ENCODE data around the gene THADA. TPM values are rescaled to one million over a fixed set of nuclear protein-coding genes. Genes with fewer than 3 reads are reported as not detected.

Gene THADA
- total RNA-seq, 1 donor from 2014 or later, result 33.8 TPM

GRCh38 chr2:43370146-43370545 lies 225.7 kb downstream of the THADA start:
- Mint-ChIP-seq H3K4me3 (no peak overlapping the region), H3K27ac (ENCODE audit: unreplicated experiment) (no peak overlapping the region), H3K9me3 (no peaks in the 10 kb centered on the region), H3K36me3 (ENCODE audit: low read depth) (peaks cover 5% of the 10 kb centered on the region), H3K27me3 (ENCODE audit: low read depth) (no peaks in the 10 kb centered on the region), H3K4me1 (peaks cover 23% of the 10 kb centered on the region)
- TF ChIP-seq, protein P1, sequence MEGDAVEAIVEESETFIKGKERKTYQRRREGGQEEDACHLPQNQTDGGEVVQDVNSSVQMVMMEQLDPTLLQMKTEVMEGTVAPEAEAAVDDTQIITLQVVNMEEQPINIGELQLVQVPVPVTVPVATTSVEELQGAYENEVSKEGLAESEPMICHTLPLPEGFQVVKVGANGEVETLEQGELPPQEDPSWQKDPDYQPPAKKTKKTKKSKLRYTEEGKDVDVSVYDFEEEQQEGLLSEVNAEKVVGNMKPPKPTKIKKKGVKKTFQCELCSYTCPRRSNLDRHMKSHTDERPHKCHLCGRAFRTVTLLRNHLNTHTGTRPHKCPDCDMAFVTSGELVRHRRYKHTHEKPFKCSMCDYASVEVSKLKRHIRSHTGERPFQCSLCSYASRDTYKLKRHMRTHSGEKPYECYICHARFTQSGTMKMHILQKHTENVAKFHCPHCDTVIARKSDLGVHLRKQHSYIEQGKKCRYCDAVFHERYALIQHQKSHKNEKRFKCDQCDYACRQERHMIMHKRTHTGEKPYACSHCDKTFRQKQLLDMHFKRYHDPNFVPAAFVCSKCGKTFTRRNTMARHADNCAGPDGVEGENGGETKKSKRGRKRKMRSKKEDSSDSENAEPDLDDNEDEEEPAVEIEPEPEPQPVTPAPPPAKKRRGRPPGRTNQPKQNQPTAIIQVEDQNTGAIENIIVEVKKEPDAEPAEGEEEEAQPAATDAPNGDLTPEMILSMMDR (conservative IDR thresholded peaks at IDR 0.05), result no peak
- DNase-seq (ENCODE audit: low read depth, low spot score), result no peak

DNA sequence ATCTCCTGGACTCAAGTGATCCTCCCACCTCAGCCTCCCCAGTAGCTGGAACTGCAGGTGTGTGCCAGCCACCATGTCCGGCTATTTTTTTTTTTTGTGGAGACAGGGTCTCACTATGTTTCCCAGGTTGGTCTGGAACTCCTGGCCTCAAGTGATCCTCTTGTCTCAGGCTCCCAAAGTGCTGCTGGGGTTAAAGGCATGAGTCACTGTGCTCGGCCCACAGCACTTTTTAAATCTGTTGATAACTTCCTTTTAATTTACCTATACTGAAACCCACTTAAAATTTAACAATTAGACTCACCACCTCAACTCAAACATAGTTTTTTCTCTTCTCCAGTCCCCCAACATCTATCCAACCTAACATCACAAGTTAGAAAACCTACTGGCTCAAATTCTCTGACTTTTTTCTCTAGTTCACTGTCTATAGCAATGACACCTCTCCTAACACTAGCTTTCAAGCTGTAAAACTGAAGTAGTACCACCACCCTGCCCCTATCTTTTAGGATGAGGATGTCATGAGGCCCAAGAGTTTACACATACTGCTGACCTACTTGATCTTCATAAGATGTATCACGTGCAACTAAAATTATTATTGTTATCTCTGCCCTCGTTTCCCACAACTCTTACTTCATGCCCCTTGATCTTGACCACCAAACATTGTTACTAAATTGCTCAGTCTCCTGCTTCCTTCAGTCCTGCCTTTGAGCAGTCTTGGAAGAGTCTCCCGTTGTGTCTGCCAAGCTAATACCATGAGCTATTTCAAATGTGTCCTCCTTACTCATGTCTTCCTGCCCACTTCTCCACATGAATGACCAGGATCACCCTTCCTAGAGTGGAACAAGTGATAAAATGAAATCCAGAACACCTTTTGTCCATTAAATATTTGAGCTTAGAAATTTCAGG lies 227.1 kb downstream of the THADA start:
- Mint-ChIP-seq H3K27me3 (ENCODE audit: low read depth) (no peaks in the 10 kb centered on the region), H3K9me3 (no peaks in the 10 kb centered on the region), H3K27ac (ENCODE audit: unreplicated experiment) (no peak overlapping the region), H3K4me1 (peaks cover 23% of the 10 kb centered on the region), H3K4me3 (no peak overlapping the region), H3K36me3 (ENCODE audit: low read depth) (peaks cover 5% of the 10 kb centered on the region)
- DNase-seq (ENCODE audit: low read depth, low spot score), result no peak
- TF ChIP-seq, protein P1 (conservative IDR thresholded peaks at IDR 0.05), result no peak

DNA sequence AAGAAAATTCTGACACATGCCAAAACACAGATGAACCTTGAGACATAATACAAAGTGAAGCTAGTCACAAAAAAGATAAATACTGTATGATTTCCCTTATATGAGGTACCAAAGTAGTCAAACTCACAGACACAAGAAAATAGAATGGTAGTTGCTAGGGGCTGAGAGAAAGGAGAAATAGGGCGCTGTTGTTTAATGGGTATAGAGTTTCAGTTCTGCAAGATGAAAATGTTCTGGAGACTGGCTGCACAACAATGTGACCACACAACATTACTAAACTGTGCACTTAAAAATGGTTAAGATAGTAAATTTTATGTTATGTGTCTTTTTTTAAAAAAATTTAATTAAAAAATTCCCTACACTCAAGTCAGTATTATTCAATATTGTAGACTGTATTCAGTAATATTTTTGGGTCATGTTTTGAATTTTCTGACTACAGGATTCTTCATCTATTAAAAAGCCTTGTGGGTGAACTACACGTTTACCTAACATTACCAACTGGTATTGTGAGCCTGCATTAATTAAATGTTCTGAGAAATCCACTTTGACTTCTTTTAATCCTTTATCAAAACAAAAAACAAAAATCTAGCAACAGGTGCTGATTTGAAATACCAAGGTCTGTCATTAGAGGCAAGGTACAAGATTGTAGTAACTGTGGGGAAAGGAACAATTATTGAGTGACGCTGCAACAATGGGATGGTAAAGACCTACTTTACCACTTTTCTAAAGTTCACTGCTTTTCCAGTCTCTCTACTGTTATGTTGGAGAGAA lies 228.6 kb downstream of the THADA start:
- TF ChIP-seq, protein P1 (conservative IDR thresholded peaks at IDR 0.05), result no peak
- peaks cover 5% of the 10 kb centered on the region for H3K36me3 Mint-ChIP-seq (ENCODE audit: low read depth)
- no peak overlapping the region for H3K27ac Mint-ChIP-seq (ENCODE audit: unreplicated experiment)
- DNase-seq (ENCODE audit: low read depth, low spot score), result no peak
- H3K4me1 Mint-ChIP-seq, result peaks cover 22% of the 10 kb centered on the region
- H3K4me3 Mint-ChIP-seq, result no peak overlapping the region
- H3K9me3 Mint-ChIP-seq, result no peaks in the 10 kb centered on the region
- H3K27me3 Mint-ChIP-seq (ENCODE audit: low read depth), result no peaks in the 10 kb centered on the region

DNA sequence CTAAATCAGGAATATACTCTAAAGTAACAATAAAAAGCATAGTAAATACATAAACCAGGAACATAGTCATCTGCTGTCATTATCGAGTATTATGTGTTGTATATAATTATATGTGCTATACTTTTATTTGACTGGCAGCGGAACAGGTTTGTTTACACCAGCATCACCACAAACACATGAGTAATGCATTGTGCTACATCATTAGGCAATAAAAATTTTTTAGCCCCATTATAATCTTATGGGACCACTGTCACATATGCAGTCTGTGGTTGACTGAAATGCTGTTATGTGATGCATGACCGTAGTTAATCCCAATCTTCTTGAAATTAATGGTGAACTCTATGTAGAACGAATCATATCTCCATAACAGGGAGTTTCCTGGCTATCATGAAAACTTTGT lies 232.7 kb downstream of the THADA start:
- H3K4me3 Mint-ChIP-seq, result no peak overlapping the region
- H3K36me3 Mint-ChIP-seq (ENCODE audit: low read depth), result no peaks in the 10 kb centered on the region
- no peaks in the 10 kb centered on the region for H3K27me3 Mint-ChIP-seq (ENCODE audit: low read depth)
- H3K27ac Mint-ChIP-seq (ENCODE audit: unreplicated experiment), result no peak overlapping the region
- DNase-seq (ENCODE audit: low read depth, low spot score), result no peak
- no peaks in the 10 kb centered on the region for H3K9me3 Mint-ChIP-seq
- TF ChIP-seq, protein P1 (conservative IDR thresholded peaks at IDR 0.05), result no peak
- peaks cover 5% of the 10 kb centered on the region for H3K4me1 Mint-ChIP-seq

GRCh38 chr2:43361286-43361685 lies 234.6 kb downstream of the THADA start:
- no peaks in the 10 kb centered on the region for H3K27me3 Mint-ChIP-seq (ENCODE audit: low read depth)
- no peak overlapping the region for H3K27ac Mint-ChIP-seq (ENCODE audit: unreplicated experiment)
- no peaks in the 10 kb centered on the region for H3K36me3 Mint-ChIP-seq (ENCODE audit: low read depth)
- no peak overlapping the region for H3K4me3 Mint-ChIP-seq
- TF ChIP-seq, protein P1 (conservative IDR thresholded peaks at IDR 0.05), result no peak
- DNase-seq (ENCODE audit: low read depth, low spot score), result no peak
- no peaks in the 10 kb centered on the region for H3K9me3 Mint-ChIP-seq
- H3K4me1 Mint-ChIP-seq, result peaks cover 5% of the 10 kb centered on the region
